ENCODE data around the gene HMGN4. TPM values are rescaled to one million over a fixed set of nuclear protein-coding genes. Genes with fewer than 3 reads are reported as not detected.

HMGN4 gene
- total and polyA plus RNA-seq, 2 of the 8 experiments (the other 6 are each of a cell fraction or from before 2014, with no cell fraction given) = 23.4 to 66.4 TPM

GRCh38 chr6:26500102-26500501 is 38.1 kb upstream of the HMGN4 start, which contains the start of gene BTN1A1:
TSS of gene BTN1A1 (plus strand) at chr6:26500303. CDS start at chr6:26501287, 984 bp downstream.
- DNase-seq (ENCODE audit: low read depth in 1 of 2, low spot score in 2 of 2) (no peak), FAIRE-seq (no peak)
- H3K23me2 ChIP-seq (ENCODE audit: low read depth, low read length) = no peaks in the 10 kb centered on the region; the same call in 1 of the 2 replicates
- H2BK5ac ChIP-seq (ENCODE audit: low read depth, low read length) = no peak within 1 kb of the TSS
- no peak within 1 kb of the TSS for H3K23ac ChIP-seq (ENCODE audit: insufficient read length)
- no peaks in the 10 kb centered on the region for H3K9me3 ChIP-seq (ENCODE audit: insufficient read depth in 2 of 2, low read depth in 1 of 2, low read length in 1 of 2)
- H3K27ac ChIP-seq (ENCODE audit: low read depth, low read length) = no peak within 1 kb of the TSS
- H3K4me1 ChIP-seq (replicated peaks in 1 of 4; ENCODE audit: control insufficient read depth in 3 of 4, insufficient read depth in 4 of 4, low read length in 3 of 4) = peaks cover 0 to 6% (median under 1%) of the 10 kb centered on the region in 4 experiments; a peak in 1 of 7 replicates
- no peak within 1 kb of the TSS; the same call in 1 of the 2 replicates for H2BK15ac ChIP-seq (ENCODE audit: low read length)
- peaks cover 13 to 30% (median 26%) of the 10 kb centered on the region in 4 experiments for H3K27me3 ChIP-seq (replicated peaks in 1 of 4; ENCODE audit: control insufficient read depth in 3 of 4, extremely low read depth in 1 of 4, insufficient read depth in 3 of 4, low read length in 3 of 4)
- H4K5ac ChIP-seq (ENCODE audit: insufficient read length, low read depth, low read length) = no peak within 1 kb of the TSS
- H3K18ac ChIP-seq (ENCODE audit: extremely low read depth, low read length) = no peak within 1 kb of the TSS
- 62% methylated on average over 2 of the region's 2 CpGs; no CpG with 5 or more reads in 1 of the 2 experiments for WGBS, 2 experiments (ENCODE audit: extremely low coverage in 1 of 2, insufficient coverage in 1 of 2, insufficient read length in 1 of 2, insufficient replicate concordance in 2 of 2, low coverage in 1 of 2, low lambda C conversion rate in 2 of 2, missing lambda C conversion rate in 1 of 2)
- H3K79me2 ChIP-seq (ENCODE audit: control insufficient read depth in 1 of 2, insufficient read depth in 2 of 2, low read length in 2 of 2) = no peaks in the 10 kb centered on the region
- H3K14ac ChIP-seq (ENCODE audit: insufficient read length) = no peak within 1 kb of the TSS
- no peak within 1 kb of the TSS for H2BK20ac ChIP-seq (ENCODE audit: low read length)
- H3K4me2 ChIP-seq (ENCODE audit: insufficient read depth in 1 of 2, low read depth in 2 of 2, low read length in 2 of 2) = peak within 1 kb of the TSS; percentile 80 to 86; a peak in 3 of 4 replicates
- no peaks in the 10 kb centered on the region for H3K36me3 ChIP-seq (ENCODE audit: control insufficient read depth in 2 of 4, insufficient read depth in 4 of 4, low read length in 3 of 4)
- peak within 1 kb of the TSS in 1 of 4 experiments; percentile 56; a peak in 4 of 8 replicates for H3K4me3 ChIP-seq (ENCODE audit: extremely low read depth in 1 of 4, insufficient read depth in 2 of 4, low read depth in 3 of 4, low read length in 4 of 4)
- 0 out of 2 replicates have a peak within 1 kb of the TSS, but pooled peaks have one; percentile 71 for H2AFZ ChIP-seq (ENCODE audit: low read length)
- H4K91ac ChIP-seq (replicated peaks; ENCODE audit: insufficient read length, low read length) = no peak within 1 kb of the TSS
- H3K79me1 ChIP-seq (ENCODE audit: low read depth, low read length) = no peaks in the 10 kb centered on the region
- H3K4ac ChIP-seq (replicated peaks; ENCODE audit: insufficient read length, low read depth, low read length) = no peak within 1 kb of the TSS
- no peak within 1 kb of the TSS for H2AK5ac ChIP-seq (ENCODE audit: low read depth, low read length)
- H4K20me1 ChIP-seq (replicated peaks in 1 of 2; ENCODE audit: control insufficient read depth in 1 of 2, insufficient read depth in 2 of 2, low read length in 2 of 2) = no peaks in the 10 kb centered on the region
- POLR2A ChIA-PET (ENCODE audit: partially characterized antibody) = interaction anchor here (0.8 to 2.1 kb wide), 4 partner anchors 12 to 216 kb away, joined by 3 to 9 read pairs (median 4); no protein-coding TSS in a partner anchor
- H2BK12ac ChIP-seq (ENCODE audit: low read depth, low read length) = no peak within 1 kb of the TSS
- H4K8ac ChIP-seq (ENCODE audit: extremely low read depth, insufficient read depth, low read length) = no peak within 1 kb of the TSS
- H2BK120ac ChIP-seq (replicated peaks; ENCODE audit: low read depth, low read length) = no peak within 1 kb of the TSS
- H3K56ac ChIP-seq (replicated peaks; ENCODE audit: insufficient read length, low read depth, low read length) = no peak within 1 kb of the TSS
- no peak within 1 kb of the TSS for H3K9ac ChIP-seq (replicated peaks in 1 of 4; ENCODE audit: extremely low read depth in 1 of 4, low read depth in 3 of 4, low read length in 3 of 4)
- CTCF ChIA-PET (ENCODE audit: partially characterized antibody) = interaction anchor here (1.2 to 1.7 kb wide), 2 partner anchors 57 to 95 kb away, joined by 3 read pairs; no protein-coding TSS in a partner anchor
- no peak for TF ChIP-seq SIX5 (IDR thresholded peaks at IDR 0.05; ENCODE audit: low read depth, low read length)
- TF ChIP-seq HDAC6 (IDR thresholded peaks at IDR 0.05; ENCODE audit: low read depth, low read length) = no peak
- no peak for TF ChIP-seq NANOG (IDR thresholded peaks at IDR 0.05; ENCODE audit: insufficient read depth, low read depth, low read length, poor library complexity, severe bottlenecking)
- TF ChIP-seq KDM1A (IDR thresholded peaks at IDR 0.05; ENCODE audit: borderline replicate concordance, low read length) = no peak
- TF ChIP-seq POLR2AphosphoS5 (IDR thresholded peaks at IDR 0.05; ENCODE audit: low read depth, low read length) = no peak
- TF ChIP-seq POLR2A (IDR thresholded peaks at IDR 0.05; ENCODE audit: control extremely low read depth in 1 of 2, low read depth in 2 of 2, low read length in 2 of 2) = no peak
- no peak for TF ChIP-seq SRF (IDR thresholded peaks at IDR 0.05; ENCODE audit: low read depth, low read length)
- no peak for TF ChIP-seq SP2 (IDR thresholded peaks at IDR 0.05; ENCODE audit: low read length)
- TF ChIP-seq ZNF274 (IDR thresholded peaks at IDR 0.05; ENCODE audit: borderline replicate concordance, extremely low read depth, low read length) = no peak
- TF ChIP-seq NRF1 (IDR thresholded peaks at IDR 0.05; ENCODE audit: low read depth, low read length) = no peak
- TF ChIP-seq BACH1 (IDR thresholded peaks at IDR 0.05; ENCODE audit: low read length) = no peak
- TF ChIP-seq RFX5 (IDR thresholded peaks at IDR 0.05; ENCODE audit: borderline replicate concordance, low read depth, low read length) = no peak
- TF ChIP-seq KDM4A (IDR thresholded peaks at IDR 0.05; ENCODE audit: low read depth, low read length, severe bottlenecking) = no peak
- no peak for TF ChIP-seq SIRT6 (IDR thresholded peaks at IDR 0.05; ENCODE audit: low read length)
- no peak for TF ChIP-seq KDM5A (IDR thresholded peaks at IDR 0.05; ENCODE audit: low read length)
- no peak for TF ChIP-seq ASH2L (IDR thresholded peaks at IDR 0.05; ENCODE audit: low read length)
